Adrenal gland (tissue), 5 donors: ENCODE results near the gene SHB.

Source experiments
- CTCF ChIP-seq, 6 experiments: fragments of 450-650 bp in 4 of 6; fragments of 200-600 bp in 2 of 6; sonication (generic) in 1 of 6; IDR thresholded peaks; 1 replicate in 5 of 6; 2 replicates in 1 of 6; pipeline versions ENCODE4 v1.5.1 to v1.8.0; 2016 to 2021; ENCODE audit warnings: antibody characterized with exemption in 6 of 6, mild to moderate bottlenecking in 2 of 6, moderate library complexity in 1 of 6
- POLR2A ChIP-seq, 2 donors: fragments of 450-650 bp; IDR thresholded peaks; one replicate each; pipeline ENCODE4 v1.6.1; 2017; ENCODE audit warnings: antibody characterized with exemption in 2 of 2, mild to moderate bottlenecking in 2 of 2, moderate library complexity in 1 of 2
- donor health status: DM: no; HTN: no; CAD: no.

- TF ChIP-seq CTCF (IDR thresholded peaks at IDR 0.05): no peak
- TF ChIP-seq POLR2A (IDR thresholded peaks at IDR 0.05): no peak
These were observed 60.6 kb downstream of the SHB start for GRCh38 chr9:38008168-38009034.
